IMR-90 (cell line): ENCODE results near the gene ATP5PB.

ENCODE experiments used
- CTCF ChIP-seq: conservative IDR thresholded peaks from 2 replicates; pipeline ENCODE4 v1.5.1; 2012; ENCODE audit warnings: mild to moderate bottlenecking, low read depth, low read length, improper control_type of control experiment
- FOS ChIP-seq: fragments of 150-350 bp; IDR thresholded peaks from 2 replicates; pipeline ENCODE4 v1.6.1; 2016; ENCODE audit warnings: low read depth, low read length
- MXI1 ChIP-seq: IDR thresholded peaks from 2 replicates; pipeline ENCODE4 v1.6.1; 2012; ENCODE audit warnings: low read depth, mild to moderate bottlenecking, low read length, moderate library complexity, borderline replicate concordance
- POLR2A ChIP-seq: IDR thresholded peaks from 2 replicates; pipeline ENCODE4 v1.6.1; 2012; ENCODE audit warnings: mild to moderate bottlenecking, low read depth, low read length
- RAD21 ChIP-seq: IDR thresholded peaks from 2 replicates; pipeline ENCODE4 v1.6.1; 2012; ENCODE audit warnings: low read length, improper control_type of control experiment
- USF2 ChIP-seq: fragments of 150-350 bp; IDR thresholded peaks from 2 replicates; pipeline ENCODE4 v1.6.1; 2017; ENCODE audit warnings: mild to moderate bottlenecking, antibody characterized with exemption, low read length, low read depth

GRCh38 chr1:111471012-111471411 lies 21.7 kb downstream of the ATP5PB start:
- no peak for TF ChIP-seq FOS
- TF ChIP-seq RAD21 = no peak
- no peak for TF ChIP-seq MXI1
- no peak for TF ChIP-seq CTCF
- TF ChIP-seq POLR2A = no peak
- TF ChIP-seq USF2 = no peak
